GM10248 (cell line): ENCODE results near the gene AFDN.
A peak's percentile ranks its signal among the peaks of the same experiment; 100 is the strongest.

Experiments
- CTCF ChIA-PET: fragments of 300-600 bp; sonication (Branson Sonifier 250); formaldehyde crosslinking; extraction: SDS; loops from one replicate; lab custom pipeline; 2021; ENCODE audit warnings: antibody characterized with exemption; lab: Yijun Ruan, JAX
- POLR2A ChIA-PET: fragments of 350-650 bp; sonication (Branson Sonifier 250); formaldehyde crosslinking; extraction: SDS; loops from one replicate; lab custom pipeline; 2020; ENCODE audit warnings: antibody characterized with exemption; lab: Yijun Ruan, JAX
- DNase-seq: peaks from one replicate; pipeline ENCODE4 v3.0.0; 2012; ENCODE audit errors: extremely low spot score
- TF ChIP-seq, protein P1 (sequence below): IDR thresholded peaks from 2 replicates; pipeline ENCODE4 v1.5.1; 2012; ENCODE audit warnings: mild to moderate bottlenecking, low read depth; ENCODE audit errors: extremely low read depth, missing control alignments, control extremely low read depth

AFDN gene

DNA sequence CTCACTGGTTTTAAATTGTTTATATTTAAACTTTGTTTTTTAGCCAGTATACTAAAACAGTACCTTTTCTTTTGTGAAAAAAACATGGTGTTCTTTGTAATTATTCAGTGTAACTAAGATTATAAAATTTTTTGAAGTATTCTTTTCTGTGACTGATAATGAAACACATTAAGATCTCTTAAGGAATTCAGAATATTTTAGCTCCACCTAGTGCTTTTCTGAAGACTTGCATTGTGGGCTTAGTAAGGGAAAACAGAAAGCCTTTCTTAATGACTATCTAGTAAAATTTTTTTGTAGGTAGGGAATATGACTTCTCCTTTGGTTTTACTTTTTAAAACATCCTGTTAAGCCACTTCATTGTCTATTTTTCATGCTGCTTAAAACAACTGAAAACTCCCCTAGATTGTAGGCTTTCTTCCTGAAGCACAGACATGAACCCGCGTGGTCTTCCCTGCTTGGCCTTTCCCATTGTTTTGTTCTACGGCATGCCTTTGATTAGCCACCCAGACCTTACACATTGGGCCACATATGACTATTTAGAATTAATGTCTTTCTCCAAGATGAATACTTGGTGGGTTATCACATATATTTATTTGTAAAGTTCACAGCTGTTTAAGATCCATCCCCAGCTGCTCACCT lies 72.1 kb downstream of the AFDN start:
- CTCF ChIA-PET, result interaction anchor here (0.8 to 2.5 kb wide), 8 partner anchors 9 to 71 kb away, joined by 3 to 16 read pairs (median 7); no protein-coding TSS in a partner anchor
- DNase-seq, result peak; percentile 32
- POLR2A ChIA-PET, result no interaction called here
- TF ChIP-seq, protein P1, sequence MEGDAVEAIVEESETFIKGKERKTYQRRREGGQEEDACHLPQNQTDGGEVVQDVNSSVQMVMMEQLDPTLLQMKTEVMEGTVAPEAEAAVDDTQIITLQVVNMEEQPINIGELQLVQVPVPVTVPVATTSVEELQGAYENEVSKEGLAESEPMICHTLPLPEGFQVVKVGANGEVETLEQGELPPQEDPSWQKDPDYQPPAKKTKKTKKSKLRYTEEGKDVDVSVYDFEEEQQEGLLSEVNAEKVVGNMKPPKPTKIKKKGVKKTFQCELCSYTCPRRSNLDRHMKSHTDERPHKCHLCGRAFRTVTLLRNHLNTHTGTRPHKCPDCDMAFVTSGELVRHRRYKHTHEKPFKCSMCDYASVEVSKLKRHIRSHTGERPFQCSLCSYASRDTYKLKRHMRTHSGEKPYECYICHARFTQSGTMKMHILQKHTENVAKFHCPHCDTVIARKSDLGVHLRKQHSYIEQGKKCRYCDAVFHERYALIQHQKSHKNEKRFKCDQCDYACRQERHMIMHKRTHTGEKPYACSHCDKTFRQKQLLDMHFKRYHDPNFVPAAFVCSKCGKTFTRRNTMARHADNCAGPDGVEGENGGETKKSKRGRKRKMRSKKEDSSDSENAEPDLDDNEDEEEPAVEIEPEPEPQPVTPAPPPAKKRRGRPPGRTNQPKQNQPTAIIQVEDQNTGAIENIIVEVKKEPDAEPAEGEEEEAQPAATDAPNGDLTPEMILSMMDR, result peak; percentile 64

DNA sequence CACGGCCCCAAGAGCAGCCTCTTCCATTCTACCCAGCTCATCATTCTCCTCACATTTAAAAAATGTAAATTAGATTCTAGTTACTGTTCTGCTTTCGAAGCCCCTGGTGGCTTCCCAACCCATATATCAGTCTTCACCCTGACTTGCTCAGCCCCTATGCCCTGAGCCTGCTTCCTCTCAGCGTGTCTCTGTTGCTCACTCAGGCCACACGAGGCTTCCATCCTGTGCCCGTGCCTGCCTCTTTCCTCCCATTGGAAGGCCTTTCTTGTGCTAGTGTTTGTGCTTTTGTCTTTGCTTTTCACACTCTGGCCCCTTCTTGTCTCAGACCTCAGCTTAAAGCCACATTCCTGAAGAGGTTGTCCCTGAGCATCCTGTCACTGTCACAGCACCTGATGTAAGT lies 78.1 kb downstream of the AFDN start:
- no peak for DNase-seq
- CTCF ChIA-PET, result interaction anchor here (1.0 kb wide), 1 partner anchor 20 kb away, joined by 3 read pairs; no protein-coding TSS in a partner anchor
- TF ChIP-seq, protein P1, result no peak
- POLR2A ChIA-PET, result no interaction called here

DNA sequence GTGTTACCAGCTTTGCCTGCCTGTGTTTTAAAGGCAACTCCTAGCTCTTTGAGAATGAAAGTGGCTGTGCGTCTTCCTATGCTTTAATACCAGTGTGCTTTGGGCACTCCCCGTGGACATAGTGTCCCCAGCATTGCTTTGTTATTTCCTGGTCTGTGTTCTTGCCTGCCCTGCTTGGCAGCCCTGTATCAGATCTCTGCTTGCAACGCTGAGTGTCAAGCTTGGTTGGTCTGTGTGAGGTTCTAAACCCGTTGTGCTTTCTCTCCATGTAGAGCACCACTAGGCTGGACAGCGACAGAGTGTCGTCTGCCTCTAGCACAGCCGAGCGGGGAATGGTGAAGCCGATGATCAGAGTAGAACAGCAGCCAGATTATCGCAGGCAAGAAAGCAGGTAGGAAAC lies 80.2 kb downstream of the AFDN start:
- ChIA-PET CTCF (no interaction called here), POLR2A (no interaction called here)
- TF ChIP-seq, protein P1, result no peak
- DNase-seq, result no peak

DNA sequence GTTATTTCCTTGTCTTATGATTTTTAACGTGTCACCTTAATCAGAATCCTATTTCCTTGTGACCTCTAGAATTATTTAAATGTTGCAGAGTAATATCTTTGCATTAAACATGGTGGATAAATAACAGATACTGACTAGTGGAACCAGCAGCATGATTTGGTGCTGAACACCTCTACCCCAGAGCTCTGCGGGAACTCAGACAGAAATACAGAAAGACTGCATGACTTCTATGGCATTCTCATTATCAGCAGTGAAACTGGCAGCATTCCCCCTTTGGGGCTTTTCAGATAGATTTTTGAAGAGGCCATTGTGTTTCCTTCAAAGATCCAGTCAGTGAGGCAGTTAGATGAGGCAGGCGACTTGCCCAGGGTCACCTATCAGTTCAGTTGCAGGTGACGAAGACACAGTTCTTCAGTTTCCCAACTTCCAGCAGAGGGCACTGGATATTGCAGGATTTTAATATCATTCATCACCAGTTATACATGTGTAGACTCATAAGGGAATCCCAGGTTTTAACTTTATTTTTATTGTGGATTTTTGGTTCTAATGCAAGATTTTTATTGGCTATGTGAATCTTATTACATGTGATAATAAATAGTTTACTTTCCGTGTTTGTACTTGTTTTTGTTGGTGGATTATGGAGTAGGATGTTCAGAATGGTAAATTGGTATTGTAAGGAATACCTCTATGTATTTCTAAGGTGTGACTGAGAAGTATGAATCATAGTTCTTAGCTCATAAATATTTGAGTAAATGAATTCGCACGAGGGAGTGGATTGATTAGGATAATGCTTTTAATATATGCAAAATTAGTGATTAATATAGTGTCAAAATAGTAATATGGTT lies 81.3 kb downstream of the AFDN start:
- CTCF ChIA-PET, result interaction anchor here (2.1 kb wide), 1 partner anchor 24 kb away, joined by 4 read pairs; no protein-coding TSS in a partner anchor
- TF ChIP-seq, protein P1, result no peak
- POLR2A ChIA-PET, result no interaction called here
- no peak for DNase-seq

DNA sequence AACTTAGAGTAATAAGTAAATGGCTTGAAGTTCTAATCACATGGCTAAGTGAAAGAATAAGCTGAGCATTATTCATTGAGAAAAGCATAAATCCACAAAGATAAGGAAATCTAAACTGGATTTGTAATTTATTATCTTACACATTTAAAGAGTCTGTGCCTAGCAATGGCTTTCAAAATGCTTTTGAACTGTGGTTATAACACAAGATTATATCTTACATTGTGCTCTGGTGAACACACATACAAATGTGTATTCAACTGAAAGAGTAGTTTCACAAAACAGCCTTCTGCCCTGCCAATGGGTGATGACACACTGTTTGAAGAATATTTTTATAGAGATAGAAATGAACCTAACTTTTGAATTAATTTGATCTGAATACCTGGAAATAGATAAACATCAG lies 83.3 kb downstream of the AFDN start:
- DNase-seq, result no peak
- ChIA-PET CTCF (interaction anchor here (2.1 to 2.5 kb wide), 2 partner anchors 11 to 26 kb away, joined by 4 to 16 read pairs; no protein-coding TSS in a partner anchor), POLR2A (no interaction called here)
- TF ChIP-seq, protein P1, result no peak

DNA sequence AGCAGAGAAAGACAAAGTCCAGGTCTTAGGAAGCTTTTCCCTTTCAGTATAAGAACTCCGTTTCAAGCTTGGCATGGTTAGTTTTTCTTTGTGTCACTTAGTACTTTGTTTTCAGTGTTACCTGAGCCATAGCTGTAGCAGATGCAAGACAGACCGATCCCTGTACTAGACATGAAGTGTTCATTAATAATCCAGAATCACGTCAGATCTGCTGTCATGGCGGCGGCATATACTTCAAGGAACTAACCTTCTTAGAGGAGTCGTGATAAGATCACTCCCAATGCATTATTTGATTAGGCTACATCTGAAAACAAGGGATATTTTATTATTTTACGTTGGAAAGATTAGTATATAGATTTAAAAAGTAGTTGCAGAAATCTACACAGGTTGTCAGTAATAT lies 83.9 kb downstream of the AFDN start:
- no peak for DNase-seq
- ChIA-PET CTCF (interaction anchor here (0.8 to 2.5 kb wide), 2 partner anchors 11 kb away, joined by 4 to 16 read pairs; no protein-coding TSS in a partner anchor), POLR2A (no interaction called here)
- TF ChIP-seq, protein P1, result no peak
